CD4-positive, alpha-beta T cell (primary cell): ENCODE data around the gene KLHL18. TPM values are rescaled to one million over a fixed set of nuclear protein-coding genes. Genes with fewer than 3 reads are reported as not detected.
A peak's percentile ranks its signal among the peaks of the same experiment; 100 is the strongest.

Source experiments
- ATAC-seq: fragments of 200-7000 bp; cut with Tn5 transposase; one replicate; pipeline ENCODE4 v1.10.0; 2022; ENCODE audit warnings: mild to moderate bottlenecking; ENCODE audit not compliant: poor library complexity
- CTCF ChIA-PET: fragments of 350-600 bp; sonication (Branson Sonifier 250); formaldehyde crosslinking; loops from one replicate; lab custom pipeline; 2021; ENCODE audit warnings: antibody characterized with exemption, inconsistent platforms; lab: Charles Lee
- POLR2A ChIA-PET: fragments of 350-600 bp; sonication (Branson Sonifier 250); formaldehyde crosslinking; loops from one replicate; lab custom pipeline; 2021; ENCODE audit warnings: antibody characterized with exemption, inconsistent platforms; lab: Charles Lee
- DNase-seq, 14 experiments: peaks; one replicate each; pipeline ENCODE4 v3.0.0-alpha.2; 2013 to 2020; ENCODE audit warnings: mixed read lengths in 2 of 14
- H3K27ac ChIP-seq, 2 donors: one replicate each; pipeline versions ENCODE4 v1.5.1 to v1.7.0; 2013; ENCODE audit warnings: low read length in 2 of 2, low read depth in 1 of 2, mild to moderate bottlenecking in 1 of 2
- H3K27me3 ChIP-seq, 2 experiments: 1 replicate in 1 of 2; 2 replicates in 1 of 2; pipeline versions ENCODE4 v1.6.1 to v1.7.0; 2013; ENCODE audit warnings: low read length in 2 of 2, control low read depth in 1 of 2, mild to moderate bottlenecking in 1 of 2, moderate library complexity in 1 of 2; ENCODE audit not compliant: insufficient read depth in 2 of 2, control insufficient read depth in 1 of 2
- H3K36me3 ChIP-seq: one replicate; pipeline ENCODE4 v1.6.1; 2013; ENCODE audit warnings: low read length, control low read depth; ENCODE audit not compliant: insufficient read depth
- H3K4me1 ChIP-seq: one replicate; pipeline ENCODE4 v1.6.1; 2013; ENCODE audit warnings: low read length, control low read depth; ENCODE audit not compliant: insufficient read depth
- H3K4me3 ChIP-seq: one replicate; pipeline ENCODE4 v1.5.1; 2013; ENCODE audit warnings: mild to moderate bottlenecking, low read length, moderate library complexity
- H3K9me3 ChIP-seq, 2 experiments: 1 replicate in 1 of 2; 2 replicates in 1 of 2; pipeline versions ENCODE4 v1.6.1 to v1.7.0; 2013; ENCODE audit warnings: low read length in 2 of 2, mild to moderate bottlenecking in 2 of 2, control low read depth in 1 of 2, moderate library complexity in 1 of 2; ENCODE audit not compliant: control insufficient read depth in 1 of 2, insufficient read depth in 1 of 2
- H3K27ac Mint-ChIP-seq: one replicate; pipeline ENCODE4 v1.8.0; 2020; ENCODE audit warnings: mixed read lengths
- H3K27me3 Mint-ChIP-seq: one replicate; pipeline ENCODE4 v1.8.0; 2021; ENCODE audit warnings: mixed read lengths
- H3K36me3 Mint-ChIP-seq: one replicate; pipeline ENCODE4 v1.8.0; 2021; ENCODE audit warnings: low read depth, mixed read lengths
- H3K4me1 Mint-ChIP-seq: one replicate; pipeline ENCODE4 v1.8.0; 2021; ENCODE audit warnings: low read depth, mixed read lengths
- H3K4me3 Mint-ChIP-seq: one replicate; pipeline ENCODE4 v1.8.0; 2020; ENCODE audit warnings: mild to moderate bottlenecking, mixed read lengths
- H3K9me3 Mint-ChIP-seq: one replicate; pipeline ENCODE4 v1.8.0; 2020; ENCODE audit warnings: mixed read lengths
- intact Hi-C, 2 experiments: fragments of 100-400 bp; cut with DNase I in 1 of 2; cut with micrococcal nuclease in 1 of 2; formaldehyde crosslinking; loops; one replicate each; pipeline versions ENCODE4 v1.15.1 to v1.9.0; 2023 to 2025; cut with DNase I, micrococcal nuclease
- polyA plus RNA-seq, 2 donors: library from polyadenylated mRNA; unstranded; fragments of 120-200 nt; gene quantifications; one replicate each; pipeline ENCODE4 v1.2.1, GENCODE V29; 2013
- total RNA-seq, 174 experiments: library from RNA in 2 of 174; stranded (reverse) in 2 of 174; gene quantifications; one replicate each; pipeline ENCODE4 v1.2.3 and lab custom pipeline; 2021 to 2026
- TF ChIP-seq, protein P1 (sequence below): fragments of 200-600 bp; IDR thresholded peaks from one replicate; pipeline ENCODE4 v1.8.0; 2022; ENCODE audit warnings: antibody characterized with exemption, mild to moderate bottlenecking

The KLHL18 gene
- 10 to 100 TPM; 43.3 to 43.7 TPM for total RNA-seq
- polyA plus RNA-seq (2013, experiment 1 of 2) = 10.0 TPM
- polyA plus RNA-seq (2013, experiment 2 of 2) = 14.8 TPM
- 24.6 to 126 (median 39.2) reads per million in 172 experiments for total RNA-seq (lab: John Stamatoyannopoulos, UW)

DNA sequence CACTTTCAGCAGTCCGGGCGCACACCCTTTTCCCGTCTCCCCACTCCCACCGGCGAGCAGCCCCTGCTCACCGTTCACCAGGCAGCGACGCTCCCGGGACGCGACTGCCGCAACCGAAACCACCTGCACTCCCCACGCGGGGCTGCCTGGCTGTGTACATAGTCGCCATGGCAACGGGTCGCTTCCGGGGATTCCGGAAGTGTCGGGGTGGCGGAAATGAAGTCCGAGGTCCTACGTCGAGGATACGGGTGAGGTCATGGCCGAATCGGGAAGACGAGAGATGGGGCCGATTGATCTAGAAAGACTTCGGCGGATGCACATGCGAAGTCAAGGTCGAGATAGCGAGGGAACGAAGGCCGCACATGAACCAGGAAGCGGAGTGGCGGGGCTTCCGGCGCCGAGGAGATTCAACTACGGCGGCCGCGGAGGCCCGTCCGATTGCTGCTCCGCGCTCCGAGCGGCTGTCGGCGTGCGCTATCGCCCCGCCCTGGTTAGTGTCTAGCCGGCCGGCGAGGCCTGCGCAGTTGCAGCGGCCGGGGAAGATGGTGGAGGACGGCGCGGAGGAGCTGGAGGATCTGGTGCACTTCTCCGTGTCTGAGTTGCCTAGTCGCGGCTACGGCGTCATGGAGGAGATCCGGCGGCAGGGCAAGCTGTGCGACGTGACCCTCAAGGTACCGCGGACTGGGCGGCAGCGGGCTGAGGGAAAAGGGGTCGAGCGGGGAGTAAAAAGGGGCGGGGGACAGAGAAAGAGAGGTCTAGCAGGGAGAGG, at the start of gene KLHL18, which contains the start of gene KIF9:
KLHL18 (plus strand) TSS at position 521 of the 769 bp plus-strand sequence; CDS start at position 543, 22 bp downstream.
KIF9 (minus strand) TSS at position 376 of the 769 bp plus-strand sequence. CDS start 5,425 bp downstream, outside the sequence.
- H3K36me3 ChIP-seq = peaks cover 4% of the 10 kb centered on the region
- H3K9me3 ChIP-seq = no peaks in the 10 kb centered on the region
- POLR2A ChIA-PET = interaction anchor here (0.5 to 2.6 kb wide), 7 partner anchors 11 to 744 kb away, joined by 3 to 15 read pairs (median 3); partner anchors contain the start of genes PTPN23 and SETD2
- TF ChIP-seq, protein P1, sequence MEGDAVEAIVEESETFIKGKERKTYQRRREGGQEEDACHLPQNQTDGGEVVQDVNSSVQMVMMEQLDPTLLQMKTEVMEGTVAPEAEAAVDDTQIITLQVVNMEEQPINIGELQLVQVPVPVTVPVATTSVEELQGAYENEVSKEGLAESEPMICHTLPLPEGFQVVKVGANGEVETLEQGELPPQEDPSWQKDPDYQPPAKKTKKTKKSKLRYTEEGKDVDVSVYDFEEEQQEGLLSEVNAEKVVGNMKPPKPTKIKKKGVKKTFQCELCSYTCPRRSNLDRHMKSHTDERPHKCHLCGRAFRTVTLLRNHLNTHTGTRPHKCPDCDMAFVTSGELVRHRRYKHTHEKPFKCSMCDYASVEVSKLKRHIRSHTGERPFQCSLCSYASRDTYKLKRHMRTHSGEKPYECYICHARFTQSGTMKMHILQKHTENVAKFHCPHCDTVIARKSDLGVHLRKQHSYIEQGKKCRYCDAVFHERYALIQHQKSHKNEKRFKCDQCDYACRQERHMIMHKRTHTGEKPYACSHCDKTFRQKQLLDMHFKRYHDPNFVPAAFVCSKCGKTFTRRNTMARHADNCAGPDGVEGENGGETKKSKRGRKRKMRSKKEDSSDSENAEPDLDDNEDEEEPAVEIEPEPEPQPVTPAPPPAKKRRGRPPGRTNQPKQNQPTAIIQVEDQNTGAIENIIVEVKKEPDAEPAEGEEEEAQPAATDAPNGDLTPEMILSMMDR = no peak
- Mint-ChIP-seq H3K27me3 (no peaks in the 10 kb centered on the region), H3K4me3 (peak within 1 kb of the TSS; percentile 98), H3K36me3 (peaks cover 29% of the 10 kb centered on the region), H3K27ac (peak within 1 kb of the TSS; percentile 99), H3K9me3 (no peaks in the 10 kb centered on the region), H3K4me1 (peaks cover 42% of the 10 kb centered on the region)
- H3K27ac ChIP-seq = peak within 1 kb of the TSS; percentile 95 to 98
- CTCF ChIA-PET = interaction anchor here (1.9 to 2.4 kb wide), 2 partner anchors 118 kb away, joined by 9 to 12 read pairs; partner anchors contain the start of gene SETD2
- peak within 1 kb of the TSS; percentile 78 for H3K4me3 ChIP-seq
- H3K27me3 ChIP-seq = no peaks in the 10 kb centered on the region
- intact Hi-C loops = loop anchor here (1.0 to 10.0 kb wide), 8 partner anchors 98 to 1325 kb away; partner anchors contain the start of genes PTPN23 (in 2 of the 2), SETD2 (in 2 of the 2), CCDC12 (in 1 of the 2) and ELP6 (in 1 of the 2)
- peak; percentile 92 to 99 (median 95) for DNase-seq
- ATAC-seq = peak; percentile 83
- peaks cover 45% of the 10 kb centered on the region for H3K4me1 ChIP-seq

DNA sequence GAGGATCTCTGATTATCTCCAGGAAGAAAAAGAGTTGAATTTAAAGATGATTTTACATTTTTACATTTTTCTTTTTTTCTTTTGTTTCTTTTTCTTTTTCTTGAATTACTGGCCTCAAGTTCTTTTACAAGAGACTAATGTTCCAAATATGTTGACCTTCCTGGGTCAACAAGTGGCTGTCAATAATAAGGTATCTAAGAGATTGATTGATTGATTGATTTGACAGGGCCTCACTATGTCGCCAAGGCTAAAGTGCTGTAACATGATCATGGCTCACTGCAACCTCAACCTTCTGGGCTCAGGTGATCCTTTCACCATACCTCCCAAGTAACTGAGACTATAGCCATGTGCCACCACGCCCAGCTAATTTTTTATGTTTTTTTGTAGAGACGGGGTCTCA, 44.7 kb upstream of the KLHL18 start:
- no peaks in the 10 kb centered on the region for H3K9me3 Mint-ChIP-seq
- no peak overlapping the region for H3K4me3 ChIP-seq
- ChIA-PET CTCF (no interaction called here), POLR2A (interaction anchor here (0.7 kb wide), 1 partner anchor 131 kb away, joined by 3 read pairs; no protein-coding TSS in a partner anchor)
- TF ChIP-seq, protein P1 = no peak
- intact Hi-C loops = no loop called here
- ATAC-seq = no peak
- no peak overlapping the region for H3K27ac ChIP-seq
- no peaks in the 10 kb centered on the region for H3K36me3 ChIP-seq
- no peak overlapping the region for H3K27ac Mint-ChIP-seq
- H3K27me3 ChIP-seq = no peaks in the 10 kb centered on the region
- H3K9me3 ChIP-seq = no peaks in the 10 kb centered on the region
- no peaks in the 10 kb centered on the region for H3K27me3 Mint-ChIP-seq
- no peaks in the 10 kb centered on the region for H3K4me1 Mint-ChIP-seq
- H3K36me3 Mint-ChIP-seq = no peaks in the 10 kb centered on the region
- DNase-seq = no peak
- no peak overlapping the region for H3K4me3 Mint-ChIP-seq
- no peaks in the 10 kb centered on the region for H3K4me1 ChIP-seq

DNA sequence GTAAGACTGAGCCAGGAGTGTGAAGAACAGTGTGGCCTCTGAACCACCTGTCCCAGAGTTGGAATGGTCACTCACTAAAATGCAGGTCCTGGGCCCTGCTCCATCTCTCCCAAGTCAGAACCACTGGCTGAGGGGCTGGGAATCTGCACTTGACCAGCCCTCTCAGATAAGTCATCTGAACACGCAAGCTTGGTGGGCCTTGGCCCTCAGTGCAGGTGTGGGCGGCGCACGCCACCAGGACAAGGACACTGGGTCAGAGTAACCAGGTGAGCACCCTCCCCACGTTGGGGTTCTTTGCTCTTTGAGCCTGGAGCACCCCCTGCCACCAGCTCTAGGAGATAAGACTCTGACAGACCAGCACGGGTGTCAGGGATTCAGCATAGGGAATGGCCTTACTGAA, 42.8 kb upstream of the KLHL18 start:
- ChIA-PET POLR2A (no interaction called here), CTCF (no interaction called here)
- no peaks in the 10 kb centered on the region for H3K36me3 Mint-ChIP-seq
- H3K9me3 Mint-ChIP-seq = no peaks in the 10 kb centered on the region
- intact Hi-C loops = no loop called here
- no peak for DNase-seq
- no peak for ATAC-seq
- H3K27ac Mint-ChIP-seq = no peak overlapping the region
- H3K4me1 ChIP-seq = no peaks in the 10 kb centered on the region
- no peaks in the 10 kb centered on the region for H3K9me3 ChIP-seq
- H3K4me3 Mint-ChIP-seq = no peak overlapping the region
- no peak overlapping the region for H3K4me3 ChIP-seq
- TF ChIP-seq, protein P1 = no peak
- no peaks in the 10 kb centered on the region for H3K4me1 Mint-ChIP-seq
- no peaks in the 10 kb centered on the region for H3K27me3 Mint-ChIP-seq
- no peak overlapping the region for H3K27ac ChIP-seq
- no peaks in the 10 kb centered on the region for H3K36me3 ChIP-seq
- no peaks in the 10 kb centered on the region for H3K27me3 ChIP-seq
